Activated T-helper 1 cell treated with anti-CD3 and anti-CD28 coated beads, Interleukin-12 subunit alpha, Interleukin-12 subunit beta, Interleukin-2, Interleukin-4 antibody, amounts not matched to agents 30 ng/mL and 10 ng/mL and 1 ng/mL, durations not matched to agents 14 hours and 24 hours and 36 hours (primary cell): ENCODE data around the gene KCNB1. TPM values are rescaled to one million over a fixed set of nuclear protein-coding genes. Genes with fewer than 3 reads are reported as not detected.
"Not testable (repeated sequence)": the region's sequence is repeated elsewhere in the genome, so short reads cannot be mapped to it uniquely, and the experiment has no call there.

Source experiments
- DNase-seq: peaks from one replicate; pipeline ENCODE4 v3.0.0; 2021; ENCODE audit warnings: low spot score
- H3K27ac Mint-ChIP-seq: one replicate; pipeline ENCODE4 v1.8.0; 2021; ENCODE audit warnings: mild to moderate bottlenecking, mixed read lengths
- H3K27me3 Mint-ChIP-seq: one replicate; pipeline ENCODE4 v1.8.0; 2022; ENCODE audit warnings: mild to moderate bottlenecking, moderate library complexity, mixed read lengths; ENCODE audit not compliant: insufficient read depth
- H3K36me3 Mint-ChIP-seq: one replicate; pipeline ENCODE4 v1.8.0; 2021; ENCODE audit warnings: low read depth, mixed read lengths
- H3K4me1 Mint-ChIP-seq: one replicate; pipeline ENCODE4 v1.8.0; 2021; ENCODE audit warnings: low read depth, mixed read lengths
- H3K4me3 Mint-ChIP-seq: one replicate; pipeline ENCODE4 v1.8.0; 2021; ENCODE audit warnings: mild to moderate bottlenecking, moderate library complexity, mixed read lengths
- H3K9me3 Mint-ChIP-seq: one replicate; pipeline ENCODE4 v1.8.0; 2021; ENCODE audit warnings: mixed read lengths
- intact Hi-C: fragments of 100-400 bp; cut with micrococcal nuclease; formaldehyde crosslinking; loops from one replicate; pipeline ENCODE4 v1.15.1; 2024
- total RNA-seq: library from RNA; stranded (reverse); gene quantifications from 2 replicates; pipeline ENCODE4 v1.2.3, GENCODE V29; 2022

KCNB1 gene
- total RNA-seq, 1 donor from 2014 or later = 0.08 TPM

- intact Hi-C loops = no loop called here
- Mint-ChIP-seq H3K4me1 (no peaks in the 10 kb centered on the region), H3K4me3 (no peak overlapping the region), H3K27ac (no peak overlapping the region), H3K9me3 (no peaks in the 10 kb centered on the region), H3K36me3 (no peaks in the 10 kb centered on the region), H3K27me3 (peaks cover 30% of the 10 kb centered on the region)
- no peak for DNase-seq
Measured at GRCh38 chr20:49418809-49419208, 63.7 kb downstream of the KCNB1 start.

- Mint-ChIP-seq H3K4me3 (no peak overlapping the region), H3K36me3 (no peaks in the 10 kb centered on the region), H3K4me1 (no peaks in the 10 kb centered on the region), H3K9me3 (no peaks in the 10 kb centered on the region), H3K27ac (no peak overlapping the region), H3K27me3 (peaks cover 36% of the 10 kb centered on the region)
- no peak for DNase-seq
- intact Hi-C loops = no loop called here
Measured at GRCh38 chr20:49417843-49418555, 64.5 kb downstream of the KCNB1 start.

- H3K4me1 Mint-ChIP-seq = no peaks in the 10 kb centered on the region
- no peaks in the 10 kb centered on the region for H3K36me3 Mint-ChIP-seq
- no peaks in the 10 kb centered on the region for H3K9me3 Mint-ChIP-seq
- H3K27me3 Mint-ChIP-seq = peaks cover 34% of the 10 kb centered on the region
- H3K27ac Mint-ChIP-seq = no peak overlapping the region
- H3K4me3 Mint-ChIP-seq = no peak overlapping the region
- intact Hi-C loops = no loop called here
- no peak for DNase-seq
Measured at GRCh38 chr20:49415668-49416044, 66.8 kb downstream of the KCNB1 start.

- peaks cover 34% of the 10 kb centered on the region for H3K27me3 Mint-ChIP-seq
- H3K9me3 Mint-ChIP-seq = no peaks in the 10 kb centered on the region
- intact Hi-C loops = no loop called here
Measured at GRCh38 chr20:49415005-49415667, 67.3 kb downstream of the KCNB1 start.

GRCh38 chr20:49413677-49414076, 68.8 kb downstream of the KCNB1 start:
- Mint-ChIP-seq H3K36me3 (no peaks in the 10 kb centered on the region), H3K9me3 (no peaks in the 10 kb centered on the region), H3K27me3 (peaks cover 34% of the 10 kb centered on the region), H3K4me3 (no peak overlapping the region), H3K4me1 (no peaks in the 10 kb centered on the region), H3K27ac (no peak overlapping the region)
- no peak for DNase-seq
- intact Hi-C loops = no loop called here

More at GRCh38 chr20:49415005-49415667, 67.3 kb downstream of the KCNB1 start:
- no peak for DNase-seq
- H3K27ac Mint-ChIP-seq = no peak overlapping the region
- H3K4me3 Mint-ChIP-seq = no peak overlapping the region
- H3K36me3 Mint-ChIP-seq = no peaks in the 10 kb centered on the region
- H3K4me1 Mint-ChIP-seq = no peaks in the 10 kb centered on the region

- H3K27ac Mint-ChIP-seq = no peak overlapping the region
- no peaks in the 10 kb centered on the region for H3K36me3 Mint-ChIP-seq
- H3K4me1 Mint-ChIP-seq = no peaks in the 10 kb centered on the region
- no peaks in the 10 kb centered on the region for H3K9me3 Mint-ChIP-seq
- no peak for DNase-seq
- intact Hi-C loops = no loop called here
- no peak overlapping the region for H3K4me3 Mint-ChIP-seq
- peaks cover 31% of the 10 kb centered on the region for H3K27me3 Mint-ChIP-seq
Measured at GRCh38 chr20:49412953-49413352, 69.5 kb downstream of the KCNB1 start.

GRCh38 chr20:49412254-49412653, 70.2 kb downstream of the KCNB1 start:
- no peaks in the 10 kb centered on the region for H3K4me1 Mint-ChIP-seq
- no peak overlapping the region for H3K27ac Mint-ChIP-seq
- H3K9me3 Mint-ChIP-seq = no peaks in the 10 kb centered on the region
- intact Hi-C loops = no loop called here
- peaks cover 28% of the 10 kb centered on the region for H3K27me3 Mint-ChIP-seq
- no peaks in the 10 kb centered on the region for H3K36me3 Mint-ChIP-seq
- H3K4me3 Mint-ChIP-seq = no peak overlapping the region
- no peak for DNase-seq

- no peak for DNase-seq
- no peak overlapping the region for H3K4me3 Mint-ChIP-seq
- no peaks in the 10 kb centered on the region for H3K4me1 Mint-ChIP-seq
- no peak overlapping the region for H3K27ac Mint-ChIP-seq
- H3K9me3 Mint-ChIP-seq = no peaks in the 10 kb centered on the region
- intact Hi-C loops = no loop called here
- no peaks in the 10 kb centered on the region for H3K36me3 Mint-ChIP-seq
- peaks cover 24% of the 10 kb centered on the region for H3K27me3 Mint-ChIP-seq
Measured at GRCh38 chr20:49411221-49411925, 71.1 kb downstream of the KCNB1 start.

- H3K9me3 Mint-ChIP-seq, intact Hi-C loops, H3K27ac Mint-ChIP-seq, H3K4me3 Mint-ChIP-seq, H3K36me3 Mint-ChIP-seq, DNase-seq, H3K4me1 Mint-ChIP-seq: not testable (repeated sequence)
- peaks cover 19% of the 10 kb centered on the region for H3K27me3 Mint-ChIP-seq
Measured at GRCh38 chr20:49409975-49410621, 72.4 kb downstream of the KCNB1 start.

- Mint-ChIP-seq H3K36me3 (no peaks in the 10 kb centered on the region), H3K27ac (no peak overlapping the region), H3K27me3 (peaks cover 17% of the 10 kb centered on the region), H3K4me3 (no peak overlapping the region), H3K4me1 (no peaks in the 10 kb centered on the region), H3K9me3 (no peaks in the 10 kb centered on the region)
- intact Hi-C loops = no loop called here
- DNase-seq = no peak
Measured at GRCh38 chr20:49409302-49409974, 73.0 kb downstream of the KCNB1 start.

GRCh38 chr20:49408509-49409104, 73.9 kb downstream of the KCNB1 start:
- intact Hi-C loops = no loop called here
- H3K4me1 Mint-ChIP-seq = no peaks in the 10 kb centered on the region

GRCh38 chr20:49406666-49407065, 75.8 kb downstream of the KCNB1 start:
- H3K27ac Mint-ChIP-seq = no peak overlapping the region
- H3K36me3 Mint-ChIP-seq = no peaks in the 10 kb centered on the region
- H3K9me3 Mint-ChIP-seq = no peaks in the 10 kb centered on the region
- intact Hi-C loops = no loop called here
- peaks cover 6% of the 10 kb centered on the region for H3K27me3 Mint-ChIP-seq
- DNase-seq = no peak
- no peaks in the 10 kb centered on the region for H3K4me1 Mint-ChIP-seq
- no peak overlapping the region for H3K4me3 Mint-ChIP-seq

More at GRCh38 chr20:49408509-49409104, 73.9 kb downstream of the KCNB1 start:
- no peak overlapping the region for H3K4me3 Mint-ChIP-seq
- H3K27ac Mint-ChIP-seq = no peak overlapping the region
- no peaks in the 10 kb centered on the region for H3K36me3 Mint-ChIP-seq
- DNase-seq = no peak
- peaks cover 11% of the 10 kb centered on the region for H3K27me3 Mint-ChIP-seq
- no peaks in the 10 kb centered on the region for H3K9me3 Mint-ChIP-seq
